H1 (cell line): ENCODE data around the gene NXN. TPM values are rescaled to one million over a fixed set of nuclear protein-coding genes. Genes with fewer than 3 reads are reported as not detected.

Experiments
- CTCF ChIA-PET: fragments of 300-600 bp; sonication (Branson Sonifier 250); formaldehyde crosslinking; loops from one replicate; lab custom pipeline; 2021; ENCODE audit not compliant: partially characterized antibody; lab: Charles Lee
- POLR2A ChIA-PET: fragments of 300-600 bp; sonication (Branson Sonifier 250); formaldehyde crosslinking; loops from one replicate; lab custom pipeline; 2021; ENCODE audit warnings: inconsistent platforms; ENCODE audit not compliant: partially characterized antibody; lab: Charles Lee
- DNase-seq, 2 experiments: peaks; one replicate each; pipeline versions ENCODE4 v3.0.0 to v3.0.0-alpha.2; 2010 to 2022; ENCODE audit warnings: low spot score in 2 of 2, low read depth in 1 of 2, mixed read lengths in 1 of 2
- FAIRE-seq: peaks from 2 replicates; lab custom pipeline; 2011; peaks lifted over from hg19 to GRCh38; lab: Jason Lieb, UNC
- H2AFZ ChIP-seq: 2 replicates; pipeline ENCODE4 v1.8.1; 2012; ENCODE audit warnings: low read length, inconsistent platforms
- H2AK5ac ChIP-seq: 2 replicates; pipeline ENCODE4 v1.6.1; 2013; ENCODE audit warnings: low read depth, low read length
- H2BK120ac ChIP-seq: replicated peaks from 2 replicates; pipeline ENCODE3; 2013; ENCODE audit warnings: low read depth, low read length, inconsistent platforms
- H2BK12ac ChIP-seq: 2 replicates; pipeline ENCODE4 v1.6.1; 2013; ENCODE audit warnings: low read depth, low read length
- H2BK15ac ChIP-seq: 2 replicates; pipeline ENCODE4 v1.6.1; 2013; ENCODE audit warnings: low read length
- H2BK20ac ChIP-seq: 2 replicates; pipeline ENCODE4 v1.6.1; 2013; ENCODE audit warnings: low read length
- H2BK5ac ChIP-seq: 2 replicates; pipeline ENCODE4 v1.6.1; 2013; ENCODE audit warnings: low read depth, low read length
- H3K14ac ChIP-seq: 2 replicates; pipeline ENCODE4 v1.6.1; 2013; ENCODE audit warnings: inconsistent platforms; ENCODE audit not compliant: insufficient read length
- H3K18ac ChIP-seq: 2 replicates; pipeline ENCODE4 v1.6.1; 2013; ENCODE audit warnings: low read length; ENCODE audit errors: extremely low read depth
- H3K23ac ChIP-seq: 2 replicates; pipeline ENCODE4 v1.6.1; 2013; ENCODE audit warnings: inconsistent platforms; ENCODE audit not compliant: insufficient read length
- H3K23me2 ChIP-seq: 2 replicates; pipeline ENCODE4 v1.6.1; 2013; ENCODE audit warnings: low read depth, low read length
- H3K27ac ChIP-seq: 2 replicates; pipeline ENCODE4 v1.6.1; 2011; ENCODE audit warnings: low read depth, low read length, inconsistent platforms
- H3K27me3 ChIP-seq, 4 experiments: replicated peaks in 1 of 4; 1 replicate in 1 of 4; 2 replicates in 3 of 4; pipeline versions ENCODE4 v1.6.1 to v1.8.1; 2011 to 2013; ENCODE audit warnings: low read length in 3 of 4, mild to moderate bottlenecking in 3 of 4, inconsistent platforms in 2 of 4, mixed read lengths in 2 of 4, moderate library complexity in 1 of 4; ENCODE audit not compliant: control insufficient read depth in 3 of 4, insufficient read depth in 3 of 4; ENCODE audit errors: extremely low read depth in 1 of 4
- H3K36me3 ChIP-seq, 4 experiments: 2 replicates each; pipeline versions ENCODE4 v1.6.1 to v1.8.1; 2011 to 2013; ENCODE audit warnings: mild to moderate bottlenecking in 4 of 4, low read length in 3 of 4, moderate library complexity in 2 of 4, control low read depth in 1 of 4, inconsistent platforms in 1 of 4; ENCODE audit not compliant: insufficient read depth in 4 of 4, control insufficient read depth in 2 of 4
- H3K4ac ChIP-seq: replicated peaks from 2 replicates; pipeline ENCODE3; 2013; ENCODE audit warnings: low read length, low read depth, mixed read lengths, inconsistent platforms; ENCODE audit not compliant: insufficient read length
- H3K4me1 ChIP-seq, 4 experiments: replicated peaks in 1 of 4; 1 replicate in 1 of 4; 2 replicates in 3 of 4; pipeline versions ENCODE4 v1.6.1 to v1.8.1; 2011 to 2013; ENCODE audit warnings: low read length in 3 of 4, inconsistent platforms in 2 of 4, mixed read lengths in 1 of 4; ENCODE audit not compliant: insufficient read depth in 4 of 4, control insufficient read depth in 3 of 4
- H3K4me2 ChIP-seq, 2 experiments: 2 replicates each; pipeline versions ENCODE4 v1.6.1 to v1.8.1; 2011 to 2013; ENCODE audit warnings: low read depth in 2 of 2, low read length in 2 of 2, control low read depth in 1 of 2, inconsistent platforms in 1 of 2, mild to moderate bottlenecking in 1 of 2; ENCODE audit not compliant: insufficient read depth in 1 of 2
- H3K4me3 ChIP-seq, 4 experiments: fragments of 200-600, 300-600 bp in 1 of 4; sonication (generic), shearing (Covaris generic), sonication (Bioruptor Twin) in 1 of 4; 2 replicates each; pipeline versions ENCODE4 v1.5.1 to v1.8.1; 2011 to 2016; ENCODE audit warnings: low read length in 4 of 4, low read depth in 3 of 4, control low read depth in 2 of 4, inconsistent platforms in 2 of 4, mild to moderate bottlenecking in 2 of 4, mixed read lengths in 1 of 4, moderate library complexity in 1 of 4; ENCODE audit not compliant: insufficient read depth in 2 of 4; ENCODE audit errors: extremely low read depth in 1 of 4
- H3K56ac ChIP-seq: replicated peaks from 2 replicates; pipeline ENCODE3; 2013; ENCODE audit warnings: low read depth, mild to moderate bottlenecking, mixed read lengths, low read length, inconsistent platforms; ENCODE audit not compliant: insufficient read length
- H3K79me1 ChIP-seq: 2 replicates; pipeline ENCODE4 v1.6.1; 2013; ENCODE audit warnings: low read depth, low read length, control low read depth
- H3K79me2 ChIP-seq, 2 experiments: 2 replicates each; pipeline versions ENCODE4 v1.6.1 to v1.8.1; 2012 to 2013; ENCODE audit warnings: low read length in 2 of 2, mild to moderate bottlenecking in 2 of 2, inconsistent platforms in 1 of 2; ENCODE audit not compliant: insufficient read depth in 2 of 2, control insufficient read depth in 1 of 2
- H3K9ac ChIP-seq, 4 experiments: replicated peaks in 1 of 4; 1 replicate in 1 of 4; 2 replicates in 3 of 4; pipeline versions ENCODE4 v1.6.1 to v1.8.1; 2011 to 2013; ENCODE audit warnings: low read depth in 3 of 4, low read length in 3 of 4, control low read depth in 2 of 4, mild to moderate bottlenecking in 2 of 4, moderate library complexity in 2 of 4, inconsistent platforms in 1 of 4; ENCODE audit errors: extremely low read depth in 1 of 4
- H3K9me3 ChIP-seq, 2 experiments: 2 replicates each; pipeline versions ENCODE4 v1.6.1 to v1.8.1; 2012 to 2013; ENCODE audit warnings: mild to moderate bottlenecking in 2 of 2, moderate library complexity in 2 of 2, control low read depth in 1 of 2, inconsistent platforms in 1 of 2, low read depth in 1 of 2, low read length in 1 of 2, mixed read lengths in 1 of 2; ENCODE audit not compliant: insufficient read depth in 2 of 2
- H4K20me1 ChIP-seq, 2 experiments: replicated peaks in 1 of 2; 2 replicates each; pipeline versions ENCODE3 to v1.8.1; 2011 to 2013; ENCODE audit warnings: inconsistent platforms in 2 of 2, low read length in 2 of 2, mild to moderate bottlenecking in 1 of 2; ENCODE audit not compliant: insufficient read depth in 2 of 2, control insufficient read depth in 1 of 2
- H4K5ac ChIP-seq: 2 replicates; pipeline ENCODE4 v1.6.1; 2013; ENCODE audit warnings: low read length, low read depth, mixed read lengths, inconsistent platforms; ENCODE audit not compliant: insufficient read length
- H4K8ac ChIP-seq: 2 replicates; pipeline ENCODE4 v1.8.0; 2013; ENCODE audit warnings: mild to moderate bottlenecking, moderate library complexity, low read length, inconsistent platforms; ENCODE audit not compliant: insufficient read depth; ENCODE audit errors: extremely low read depth
- H4K91ac ChIP-seq: replicated peaks from 2 replicates; pipeline ENCODE3; 2013; ENCODE audit warnings: low read length, mixed read lengths, inconsistent platforms; ENCODE audit not compliant: insufficient read length
- ATF2 ChIP-seq: IDR thresholded peaks from 2 replicates; pipeline ENCODE4 v1.6.1; 2012; ENCODE audit warnings: low read length, inconsistent platforms
- BACH1 ChIP-seq: IDR thresholded peaks from 2 replicates; pipeline ENCODE4 v1.6.1; 2012; ENCODE audit warnings: low read length, improper control_type of control experiment
- CREB1 ChIP-seq: IDR thresholded peaks from 2 replicates; pipeline ENCODE4 v1.6.1; 2012; ENCODE audit warnings: inconsistent platforms
- EZH2 ChIP-seq: fragments of 200-600 bp; sonication (generic); IDR thresholded peaks from 2 replicates; pipeline ENCODE4 v1.7.1; 2012; ENCODE audit warnings: low read depth, mild to moderate bottlenecking, moderate library complexity, low read length, inconsistent platforms; ENCODE audit not compliant: severe bottlenecking
- GTF2F1 ChIP-seq: IDR thresholded peaks from 2 replicates; pipeline ENCODE4 v1.6.1; 2012; ENCODE audit warnings: low read depth, low read length, improper control_type of control experiment, borderline replicate concordance
- JUND ChIP-seq: IDR thresholded peaks from 2 replicates; pipeline ENCODE4 v1.6.1; 2011; ENCODE audit warnings: mild to moderate bottlenecking, improper control_type of control experiment, low read length
- KDM1A ChIP-seq: fragments of 200-600, 300-600 bp; sonication (generic); IDR thresholded peaks from 2 replicates; pipeline ENCODE4 v1.7.1; 2016; ENCODE audit warnings: mild to moderate bottlenecking, low read length, borderline replicate concordance
- MAFK ChIP-seq: IDR thresholded peaks from 2 replicates; pipeline ENCODE4 v1.6.1; 2012; ENCODE audit warnings: low read depth, mild to moderate bottlenecking, improper control_type of control experiment, low read length
- SP1 ChIP-seq: IDR thresholded peaks from 2 replicates; pipeline ENCODE4 v1.6.1; 2011; ENCODE audit warnings: low read depth, low read length
- SP2 ChIP-seq: IDR thresholded peaks from 2 replicates; pipeline ENCODE4 v1.6.1; 2012; ENCODE audit warnings: mild to moderate bottlenecking, low read length, inconsistent platforms
- WGBS, 2 experiments: shearing (Covaris generic) in 1 of 2; methylation state at CpG; one replicate each; pipeline versions ENCODE4 v1.1.6 to v1.1.7; 2013 to 2015; ENCODE audit warnings: low lambda C conversion rate in 2 of 2, mixed read lengths in 2 of 2, inconsistent platforms in 1 of 2, low coverage in 1 of 2, missing lambda C conversion rate in 1 of 2; ENCODE audit not compliant: insufficient replicate concordance in 2 of 2, insufficient coverage in 1 of 2, insufficient read length in 1 of 2; ENCODE audit errors: extremely low coverage in 1 of 2, missing lambda C conversion rate in 1 of 2; 5-methylcytosine and 5-hydroxymethylcytosine counted together
- polyA plus RNA-seq, 7 experiments: library from polyadenylated mRNA; depleted of rRNA in 3 of 7; stranded (reverse) in 5 of 7; unstranded in 2 of 7; fragments of >200 nt in 5 of 7; fragments of 200-250 nt in 2 of 7; gene quantifications; 1 replicate in 5 of 7; 2 replicates in 1 of 7; 4 replicates in 1 of 7; pipeline versions ENCODE4 v1.2.1 to v1.2.3, GENCODE V29; 2011 to 2013; ENCODE audit warnings: missing spikeins in 2 of 7, mixed read lengths in 2 of 7
- total RNA-seq: library from RNA; stranded (reverse); fragmentation: NEBNext Ultra II Directional; extraction: Animal tissue kit (Norgen Biotek cat#: 25700); gene quantifications from 2 replicates; pipeline ENCODE4 v1.2.1, GENCODE V29; 2021
- TF ChIP-seq, protein P1 (sequence below): IDR thresholded peaks from 2 replicates; pipeline ENCODE4 v1.6.1; 2011; ENCODE audit warnings: low read length, improper control_type of control experiment

NXN gene
- total and polyA plus RNA-seq, 2 of the 8 experiments (the other 6 are each of a cell fraction or from before 2014, with no cell fraction given): 94.1 to 107 TPM

DNA sequence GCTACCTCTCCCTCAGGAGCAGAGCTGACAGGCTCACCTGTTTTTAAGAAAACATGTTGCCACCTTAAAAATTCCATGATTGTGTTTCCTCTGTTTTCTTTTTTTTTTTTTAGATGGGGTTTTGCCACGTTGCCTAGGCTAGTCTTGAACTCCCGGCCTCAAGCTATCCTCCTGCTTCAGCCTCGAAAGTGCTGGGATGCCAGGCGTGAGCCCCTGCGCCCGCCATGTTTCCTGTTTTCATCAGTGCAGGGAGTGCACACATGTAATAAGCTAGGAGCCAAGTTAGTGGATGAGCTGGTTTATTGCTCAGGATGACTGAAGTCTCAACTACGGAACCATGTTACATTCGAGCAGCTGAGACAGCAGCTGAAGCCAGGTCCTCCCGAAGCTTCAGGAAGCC is 183.9 kb downstream of the NXN start:
- Histone ChIP-seq H3K79me1 (no peaks in the 10 kb centered on the region; the same call in 1 of the 2 replicates), H3K36me3 (peaks cover 0 to 6% (median 3%) of the 10 kb centered on the region in 4 experiments; a peak in 4 of 8 replicates), H2AK5ac (no peak overlapping the region), H3K14ac (no peak overlapping the region), H2AFZ (no peak overlapping the region), H3K23me2 (no peaks in the 10 kb centered on the region), H2BK120ac (no peak overlapping the region), H2BK5ac (no peak overlapping the region), H3K9me3 (no peaks in the 10 kb centered on the region), H3K79me2 (no peaks in the 10 kb centered on the region), H2BK15ac (no peak overlapping the region), H3K4ac (no peak overlapping the region), H4K5ac (no peak overlapping the region), H2BK20ac (no peak overlapping the region), H3K56ac (no peak overlapping the region), H4K8ac (peak overlapping the region; percentile 9; the same call in 1 of the 2 replicates), H4K20me1 (peaks cover 3 to 5% of the 10 kb centered on the region in 2 experiments), H3K18ac (no peak overlapping the region), H3K27ac (no peak overlapping the region), H4K91ac (no peak overlapping the region), H3K9ac (no peak overlapping the region), H3K23ac (no peak overlapping the region), H2BK12ac (no peak overlapping the region), H3K4me2 (no peak overlapping the region), H3K27me3 (no peaks in the 10 kb centered on the region), H3K4me3 (no peak overlapping the region), H3K4me1 (peaks cover 0 to 8% (median 0%) of the 10 kb centered on the region in 4 experiments; a peak in 3 of 7 replicates)
- ChIA-PET CTCF (interaction anchor here (0.6 to 17.5 kb wide), 32 partner anchors 9 to 368 kb away, joined by 3 to 258 read pairs (median 4); partner anchors contain the start of genes GLOD4, MRM3, NXN and TIMM22), POLR2A (interaction anchor here (1.7 to 3.1 kb wide), 6 partner anchors 8 to 201 kb away, joined by 3 to 9 read pairs (median 6); partner anchors contain the start of genes NXN and TIMM22)
- no peak for FAIRE-seq
- no peak for DNase-seq
- WGBS, 2 experiments: 95% methylated on average over 9 of the region's 9 CpGs; no CpG with 5 or more reads in 1 of the 2 experiments
- TF ChIP-seq ATF2: no peak
- TF ChIP-seq EZH2: no peak
- TF ChIP-seq, protein P1, sequence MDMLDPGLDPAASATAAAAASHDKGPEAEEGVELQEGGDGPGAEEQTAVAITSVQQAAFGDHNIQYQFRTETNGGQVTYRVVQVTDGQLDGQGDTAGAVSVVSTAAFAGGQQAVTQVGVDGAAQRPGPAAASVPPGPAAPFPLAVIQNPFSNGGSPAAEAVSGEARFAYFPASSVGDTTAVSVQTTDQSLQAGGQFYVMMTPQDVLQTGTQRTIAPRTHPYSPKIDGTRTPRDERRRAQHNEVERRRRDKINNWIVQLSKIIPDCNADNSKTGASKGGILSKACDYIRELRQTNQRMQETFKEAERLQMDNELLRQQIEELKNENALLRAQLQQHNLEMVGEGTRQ: no peak
- TF ChIP-seq CREB1: no peak
- no peak for TF ChIP-seq SP1
- TF ChIP-seq MAFK: no peak
- no peak for TF ChIP-seq GTF2F1
- no peak for TF ChIP-seq BACH1
- TF ChIP-seq SP2: no peak
- TF ChIP-seq JUND: no peak
- TF ChIP-seq KDM1A: no peak
